ENCODE results near the gene SPINK7. TPM values are rescaled to one million over a fixed set of nuclear protein-coding genes. Genes with fewer than 3 reads are reported as not detected.
"Not testable (repeated sequence)": the region's sequence is repeated elsewhere in the genome, so short reads cannot be mapped to it uniquely, and the experiment has no call there.

Gene SPINK7
- not detected for polyA plus RNA-seq (2013, experiment 1 of 2)
- polyA plus RNA-seq (2013, experiment 2 of 2): not detected

DNA sequence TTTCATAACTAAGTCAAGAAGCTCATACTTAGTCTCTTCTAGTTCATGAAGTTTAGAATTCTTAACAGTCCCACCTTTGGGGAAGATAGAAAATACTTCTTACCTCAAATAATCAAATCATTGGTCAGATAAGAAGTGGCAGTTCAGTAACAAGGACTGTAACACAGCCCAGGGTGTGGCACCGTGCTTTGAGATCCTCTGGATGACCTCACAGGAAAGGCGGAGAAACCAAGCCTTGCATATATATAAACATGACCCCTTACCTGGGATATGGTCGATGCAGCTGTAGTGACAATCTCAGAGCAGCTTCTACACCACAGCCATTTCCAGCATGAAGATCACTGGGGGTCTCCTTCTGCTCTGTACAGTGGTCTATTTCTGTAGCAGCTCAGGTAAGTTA lies at the start of gene SPINK7:
Gene SPINK7 (plus strand): TSS at position 271 of the 400 bp plus-strand sequence. CDS start 61 bp downstream, at position 332.
- H3K79me1 ChIP-seq (ENCODE audit: low read depth, low read length): no peaks in the 10 kb centered on the region
- H2BK12ac ChIP-seq (ENCODE audit: low read length): no peak within 1 kb of the TSS
- no peaks in the 10 kb centered on the region for H3K9me3 ChIP-seq (replicated peaks in 1 of 2; ENCODE audit: control insufficient read depth in 2 of 2, insufficient read depth in 1 of 2, low read depth in 1 of 2, low read length in 2 of 2)
- no peak within 1 kb of the TSS for H3K14ac ChIP-seq (ENCODE audit: low read length)
- no peak within 1 kb of the TSS for H2BK120ac ChIP-seq (ENCODE audit: low read depth, low read length)
- H2AFZ ChIP-seq (ENCODE audit: low read length): no peak within 1 kb of the TSS
- H3K4me3 ChIP-seq (ENCODE audit: low read length in 2 of 2): no peak within 1 kb of the TSS
- H2BK5ac ChIP-seq (ENCODE audit: low read length): no peak within 1 kb of the TSS
- H3K18ac ChIP-seq (ENCODE audit: low read length): no peak within 1 kb of the TSS
- no peak for DNase-seq (ENCODE audit: low spot score)
- H3K9ac ChIP-seq (ENCODE audit: low read depth, low read length, poor library complexity): no peak within 1 kb of the TSS
- no peak within 1 kb of the TSS for H4K91ac ChIP-seq (ENCODE audit: low read depth, low read length, poor library complexity)
- no peaks in the 10 kb centered on the region for H3K36me3 ChIP-seq (replicated peaks in 1 of 2; ENCODE audit: control insufficient read depth in 2 of 2, insufficient read depth in 2 of 2, low read length in 2 of 2)
- no peak within 1 kb of the TSS for H3K4me2 ChIP-seq (ENCODE audit: insufficient read depth, low read length, poor library complexity, severe bottlenecking)
- no CpG with 5 or more reads among the region's 3 CpGs for WGBS, 2 donors (ENCODE audit: extremely low coverage in 2 of 2, insufficient read length in 2 of 2, insufficient replicate concordance in 1 of 2)
- H3K27ac ChIP-seq (replicated peaks; ENCODE audit: low read length): no peak within 1 kb of the TSS
- H2AK5ac ChIP-seq (ENCODE audit: low read depth, low read length): no peak within 1 kb of the TSS
- no peak within 1 kb of the TSS for H4K8ac ChIP-seq (ENCODE audit: low read depth, low read length)
- H3K4me1 ChIP-seq (ENCODE audit: control insufficient read depth in 2 of 2, insufficient read depth in 1 of 2, low read depth in 1 of 2, low read length in 2 of 2): no peaks in the 10 kb centered on the region
- no peak within 1 kb of the TSS for H2BK15ac ChIP-seq (ENCODE audit: low read length)
- H3K4ac ChIP-seq (ENCODE audit: low read length): no peak within 1 kb of the TSS
- H3K27me3 ChIP-seq (ENCODE audit: control insufficient read depth in 3 of 3, insufficient read depth in 3 of 3, low read depth in 1 of 3, low read length in 3 of 3): no peaks in the 10 kb centered on the region
- H3K23ac ChIP-seq (ENCODE audit: low read depth, low read length, poor library complexity): no peak within 1 kb of the TSS

GRCh38 chr5:148267962-148268361 lies 44.3 kb upstream of the SPINK7 start:
- Histone ChIP-seq H2BK12ac (ENCODE audit: low read length) (no peak overlapping the region), H3K4me2 (ENCODE audit: insufficient read depth, low read length, poor library complexity, severe bottlenecking) (no peak overlapping the region), H3K27ac (replicated peaks; ENCODE audit: low read length) (no peak overlapping the region), H4K91ac (ENCODE audit: low read depth, low read length, poor library complexity) (no peak overlapping the region), H3K4me3 (ENCODE audit: low read length in 2 of 2) (no peak overlapping the region), H4K8ac (ENCODE audit: low read depth, low read length) (no peak overlapping the region), H2BK120ac (ENCODE audit: low read depth, low read length) (no peak overlapping the region), H3K27me3 (ENCODE audit: control insufficient read depth in 3 of 3, insufficient read depth in 3 of 3, low read depth in 1 of 3, low read length in 3 of 3) (no peaks in the 10 kb centered on the region), H3K14ac (ENCODE audit: low read length) (no peak overlapping the region), H2AFZ (ENCODE audit: low read length) (no peak overlapping the region), H3K4ac (ENCODE audit: low read length) (no peak overlapping the region), H2AK5ac (ENCODE audit: low read depth, low read length) (no peak overlapping the region), H3K36me3 (replicated peaks in 1 of 2; ENCODE audit: control insufficient read depth in 2 of 2, insufficient read depth in 2 of 2, low read length in 2 of 2) (no peaks in the 10 kb centered on the region), H3K18ac (ENCODE audit: low read length) (no peak overlapping the region), H3K23ac (ENCODE audit: low read depth, low read length, poor library complexity) (no peak overlapping the region), H3K4me1 (ENCODE audit: control insufficient read depth in 2 of 2, insufficient read depth in 1 of 2, low read depth in 1 of 2, low read length in 2 of 2) (no peaks in the 10 kb centered on the region), H3K9me3 (replicated peaks in 1 of 2; ENCODE audit: control insufficient read depth in 2 of 2, insufficient read depth in 1 of 2, low read depth in 1 of 2, low read length in 2 of 2) (no peaks in the 10 kb centered on the region), H3K79me1 (ENCODE audit: low read depth, low read length) (no peaks in the 10 kb centered on the region), H2BK15ac (ENCODE audit: low read length) (no peak overlapping the region), H3K9ac (ENCODE audit: low read depth, low read length, poor library complexity) (no peak overlapping the region), H2BK5ac (ENCODE audit: low read length) (no peak overlapping the region)
- DNase-seq (ENCODE audit: low spot score): no peak
- WGBS, 2 donors (ENCODE audit: extremely low coverage in 2 of 2, insufficient read length in 2 of 2, insufficient replicate concordance in 1 of 2): no CpG with 5 or more reads among the region's 3 CpGs

- Histone ChIP-seq H3K23ac (ENCODE audit: low read depth, low read length, poor library complexity) (no peak within 1 kb of the TSS), H3K4me3 (ENCODE audit: low read length in 2 of 2) (no peak within 1 kb of the TSS), H2BK15ac (ENCODE audit: low read length) (no peak within 1 kb of the TSS), H3K18ac (ENCODE audit: low read length) (no peak within 1 kb of the TSS), H3K27ac (replicated peaks; ENCODE audit: low read length) (no peak within 1 kb of the TSS), H3K14ac (ENCODE audit: low read length) (no peak within 1 kb of the TSS), H2BK12ac (ENCODE audit: low read length) (no peak within 1 kb of the TSS), H3K4me2 (ENCODE audit: insufficient read depth, low read length, poor library complexity, severe bottlenecking) (no peak within 1 kb of the TSS), H3K36me3 (replicated peaks in 1 of 2; ENCODE audit: control insufficient read depth in 2 of 2, insufficient read depth in 2 of 2, low read length in 2 of 2) (no peaks in the 10 kb centered on the region), H2AFZ (ENCODE audit: low read length) (no peak within 1 kb of the TSS), H2BK120ac (ENCODE audit: low read depth, low read length) (no peak within 1 kb of the TSS), H4K8ac (ENCODE audit: low read depth, low read length) (no peak within 1 kb of the TSS), H3K79me1 (ENCODE audit: low read depth, low read length) (no peaks in the 10 kb centered on the region), H3K4ac (ENCODE audit: low read length) (no peak within 1 kb of the TSS), H3K9me3 (replicated peaks in 1 of 2; ENCODE audit: control insufficient read depth in 2 of 2, insufficient read depth in 1 of 2, low read depth in 1 of 2, low read length in 2 of 2) (no peaks in the 10 kb centered on the region), H4K91ac (ENCODE audit: low read depth, low read length, poor library complexity) (no peak within 1 kb of the TSS), H2AK5ac (ENCODE audit: low read depth, low read length) (no peak within 1 kb of the TSS), H2BK5ac (ENCODE audit: low read length) (no peak within 1 kb of the TSS), H3K4me1 (ENCODE audit: control insufficient read depth in 2 of 2, insufficient read depth in 1 of 2, low read depth in 1 of 2, low read length in 2 of 2) (no peaks in the 10 kb centered on the region), H3K27me3 (ENCODE audit: control insufficient read depth in 3 of 3, insufficient read depth in 3 of 3, low read depth in 1 of 3, low read length in 3 of 3) (no peaks in the 10 kb centered on the region), H3K9ac (ENCODE audit: low read depth, low read length, poor library complexity) (no peak within 1 kb of the TSS)
- DNase-seq (ENCODE audit: low spot score): no peak
- no CpG with 5 or more reads among the region's 4 CpGs for WGBS, 2 donors (ENCODE audit: extremely low coverage in 2 of 2, insufficient read length in 2 of 2, insufficient replicate concordance in 1 of 2)
Observed at GRCh38 chr5:148268566-148268965, 43.7 kb upstream of the SPINK7 start, which contains the start of gene SPINK13. Gene SPINK13 (plus strand): TSS chr5:148268794. CDS start chr5:148270073, 1,279 bp downstream.

GRCh38 chr5:148275129-148275528 lies 37.1 kb upstream of the SPINK7 start:
- not testable (repeated sequence) for H3K23ac ChIP-seq (ENCODE audit: low read depth, low read length, poor library complexity); H3K36me3 ChIP-seq (replicated peaks in 1 of 2; ENCODE audit: control insufficient read depth in 2 of 2, insufficient read depth in 2 of 2, low read length in 2 of 2); H3K4ac ChIP-seq (ENCODE audit: low read length); H3K27ac ChIP-seq (replicated peaks; ENCODE audit: low read length); H2AFZ ChIP-seq (ENCODE audit: low read length); H4K8ac ChIP-seq (ENCODE audit: low read depth, low read length); H2BK120ac ChIP-seq (ENCODE audit: low read depth, low read length); H3K4me2 ChIP-seq (ENCODE audit: insufficient read depth, low read length, poor library complexity, severe bottlenecking); H3K27me3 ChIP-seq (ENCODE audit: control insufficient read depth in 3 of 3, insufficient read depth in 3 of 3, low read depth in 1 of 3, low read length in 3 of 3); H3K18ac ChIP-seq (ENCODE audit: low read length); H2BK12ac ChIP-seq (ENCODE audit: low read length); H3K9ac ChIP-seq (ENCODE audit: low read depth, low read length, poor library complexity); H2BK15ac ChIP-seq (ENCODE audit: low read length); DNase-seq (ENCODE audit: low spot score); H3K4me1 ChIP-seq (ENCODE audit: control insufficient read depth in 2 of 2, insufficient read depth in 1 of 2, low read depth in 1 of 2, low read length in 2 of 2); H3K79me1 ChIP-seq (ENCODE audit: low read depth, low read length); H3K14ac ChIP-seq (ENCODE audit: low read length); H2BK5ac ChIP-seq (ENCODE audit: low read length); H2AK5ac ChIP-seq (ENCODE audit: low read depth, low read length); H4K91ac ChIP-seq (ENCODE audit: low read depth, low read length, poor library complexity); H3K9me3 ChIP-seq (replicated peaks in 1 of 2; ENCODE audit: control insufficient read depth in 2 of 2, insufficient read depth in 1 of 2, low read depth in 1 of 2, low read length in 2 of 2); H3K4me3 ChIP-seq (ENCODE audit: low read length in 2 of 2)
- no CpG with 5 or more reads among the region's 2 CpGs for WGBS, 2 donors (ENCODE audit: extremely low coverage in 2 of 2, insufficient read length in 2 of 2, insufficient replicate concordance in 1 of 2)

All from neuronal stem cell (in vitro differentiated cells).